Neural cell (in vitro differentiated cells): Measurements from ENCODE around the gene MMP24OS. TPM values are rescaled to one million over a fixed set of nuclear protein-coding genes. Genes with fewer than 3 reads are reported as not detected.

ENCODE experiments used
- H2AFZ ChIP-seq: fragments of 200-600, 300-800 bp; sonication (generic), shearing (Covaris generic); 2 replicates; pipeline ENCODE4 v1.6.0; 2014; ENCODE audit warnings: low read depth, mild to moderate bottlenecking, antibody characterized with exemption, low read length, moderate library complexity
- H3F3A ChIP-seq: fragments of 200-600 bp; shearing (Covaris generic); 2 replicates; pipeline ENCODE4 v1.6.1; 2016; ENCODE audit warnings: mild to moderate bottlenecking, moderate library complexity, mixed read lengths, antibody characterized with exemption, low read length; ENCODE audit not compliant: insufficient read depth, poor library complexity, severe bottlenecking
- H3K27ac ChIP-seq: fragments of 200-600, 300-800 bp; sonication (generic), shearing (Covaris generic); 2 replicates; pipeline ENCODE4 v1.5.1; 2014; ENCODE audit warnings: mild to moderate bottlenecking, low read length, moderate library complexity
- H3K27me3 ChIP-seq: fragments of 300-800, 200-600 bp; sonication (generic), shearing (Covaris generic); 2 replicates; pipeline ENCODE4 v1.6.0; 2014; ENCODE audit warnings: mild to moderate bottlenecking, low read depth, low read length, moderate library complexity; ENCODE audit not compliant: insufficient read depth
- H3K36me3 ChIP-seq: fragments of 300-800, 200-600 bp; sonication (generic), shearing (Covaris generic); 2 replicates; pipeline ENCODE4 v1.5.1; 2014; ENCODE audit warnings: mild to moderate bottlenecking, antibody characterized with exemption, low read length, moderate library complexity; ENCODE audit not compliant: insufficient read depth
- H3K4me2 ChIP-seq: fragments of 300-800, 200-600 bp; sonication (generic), shearing (Covaris generic); 2 replicates; pipeline ENCODE4 v1.6.0; 2014; ENCODE audit warnings: mild to moderate bottlenecking, low read length
- H3K4me3 ChIP-seq: fragments of 300-800, 200-600 bp; sonication (generic), shearing (Covaris generic); 2 replicates; pipeline ENCODE4 v1.5.1; 2014; ENCODE audit warnings: mild to moderate bottlenecking, low read length, moderate library complexity
- H3K79me2 ChIP-seq: fragments of 200-600 bp; shearing (Covaris generic); replicated peaks from 2 replicates; pipeline ENCODE4 v1.6.0; 2014; ENCODE audit warnings: mild to moderate bottlenecking, low read length, moderate library complexity; ENCODE audit not compliant: insufficient read depth
- H3K9ac ChIP-seq: fragments of 300-800, 200-600 bp; sonication (generic), shearing (Covaris generic); 2 replicates; pipeline ENCODE4 v1.6.1; 2016; ENCODE audit warnings: mild to moderate bottlenecking, low read length, mixed read lengths
- H3K9me2 ChIP-seq: fragments of 200-600 bp; shearing (Covaris generic); 2 replicates; pipeline ENCODE4 v1.6.1; 2016; ENCODE audit warnings: mild to moderate bottlenecking, low read length, mixed read lengths; ENCODE audit not compliant: insufficient read depth
- H3K9me3 ChIP-seq: fragments of 200-600, 300-800 bp; sonication (generic), shearing (Covaris generic); 2 replicates; pipeline ENCODE4 v1.6.1; 2016; ENCODE audit warnings: mild to moderate bottlenecking, mixed run types, low read length, moderate library complexity, mixed read lengths
- H4K20me1 ChIP-seq: fragments of 200-600 bp; shearing (Covaris generic); 2 replicates; pipeline ENCODE4 v1.6.1; 2016; ENCODE audit warnings: mild to moderate bottlenecking, mixed run types; ENCODE audit not compliant: insufficient read depth
- CTCF ChIP-seq: fragments of 450-650 bp; IDR thresholded peaks from 2 replicates; pipeline ENCODE4 v1.5.1; 2014; ENCODE audit warnings: antibody characterized with exemption, mild to moderate bottlenecking, moderate library complexity; ENCODE audit not compliant: poor library complexity, severe bottlenecking
- EP300 ChIP-seq: fragments of 450-650 bp; conservative IDR thresholded peaks from 2 replicates; pipeline ENCODE4 v1.6.1; 2014; ENCODE audit warnings: antibody characterized with exemption, mild to moderate bottlenecking, moderate library complexity; ENCODE audit not compliant: poor library complexity, severe bottlenecking
- EZH2 ChIP-seq: fragments of 200-600, 300-800 bp; shearing (Covaris generic), sonication (generic); IDR thresholded peaks from 2 replicates; pipeline ENCODE4 v1.6.1; 2014; ENCODE audit warnings: antibody characterized with exemption, low read length, borderline replicate concordance, mild to moderate bottlenecking; ENCODE audit not compliant: insufficient read depth, poor library complexity, severe bottlenecking
- MXI1 ChIP-seq: fragments of 450-650 bp; conservative IDR thresholded peaks from 2 replicates; pipeline ENCODE4 v1.6.1; 2014; ENCODE audit warnings: antibody characterized with exemption, mild to moderate bottlenecking; ENCODE audit not compliant: poor library complexity, severe bottlenecking
- POLR2AphosphoS5 ChIP-seq: IDR thresholded peaks from 2 replicates; pipeline ENCODE4 v1.6.1; 2012
- RAD21 ChIP-seq: fragments of 450-650 bp; conservative IDR thresholded peaks from 2 replicates; pipeline ENCODE4 v1.6.1; 2014; ENCODE audit warnings: antibody characterized with exemption, mild to moderate bottlenecking, moderate library complexity
- SMC3 ChIP-seq: fragments of 450-650 bp; conservative IDR thresholded peaks from 2 replicates; pipeline ENCODE4 v1.6.1; 2014; ENCODE audit warnings: antibody characterized with exemption, mild to moderate bottlenecking, moderate library complexity; ENCODE audit not compliant: poor library complexity
- TAF1 ChIP-seq: IDR thresholded peaks from 2 replicates; pipeline ENCODE4 v1.6.1; 2012; ENCODE audit warnings: low read depth
- polyA plus RNA-seq: library from polyadenylated mRNA; depleted of rRNA; stranded (reverse); fragments of >200 nt; gene quantifications from 2 replicates; pipeline ENCODE4 v1.2.3, GENCODE V29; 2014
- TF ChIP-seq, protein P1 (sequence below): IDR thresholded peaks from 2 replicates; pipeline ENCODE4 v1.6.1; 2012; ENCODE audit warnings: borderline replicate concordance

Gene MMP24OS
- polyA plus RNA-seq, 1 donor from 2014 or later: 7.7 TPM

GRCh38 chr20:35295058-35295457 is 17.1 kb upstream of the MMP24OS start:
- Histone ChIP-seq H3K79me2 (no peaks in the 10 kb centered on the region), H3K36me3 (no peaks in the 10 kb centered on the region), H3K27me3 (no peaks in the 10 kb centered on the region), H3K9me3 (no peaks in the 10 kb centered on the region), H3K4me3 (no peak overlapping the region), H3K27ac (no peak overlapping the region), H3K4me2 (no peak overlapping the region), H3K9me2 (no peaks in the 10 kb centered on the region), H4K20me1 (no peaks in the 10 kb centered on the region), H3K9ac (no peak overlapping the region), H2AFZ (no peak overlapping the region), H3F3A (no peaks in the 10 kb centered on the region)
- no peak for TF ChIP-seq POLR2AphosphoS5
- TF ChIP-seq EZH2: no peak
- no peak for TF ChIP-seq EP300
- TF ChIP-seq, protein P1, sequence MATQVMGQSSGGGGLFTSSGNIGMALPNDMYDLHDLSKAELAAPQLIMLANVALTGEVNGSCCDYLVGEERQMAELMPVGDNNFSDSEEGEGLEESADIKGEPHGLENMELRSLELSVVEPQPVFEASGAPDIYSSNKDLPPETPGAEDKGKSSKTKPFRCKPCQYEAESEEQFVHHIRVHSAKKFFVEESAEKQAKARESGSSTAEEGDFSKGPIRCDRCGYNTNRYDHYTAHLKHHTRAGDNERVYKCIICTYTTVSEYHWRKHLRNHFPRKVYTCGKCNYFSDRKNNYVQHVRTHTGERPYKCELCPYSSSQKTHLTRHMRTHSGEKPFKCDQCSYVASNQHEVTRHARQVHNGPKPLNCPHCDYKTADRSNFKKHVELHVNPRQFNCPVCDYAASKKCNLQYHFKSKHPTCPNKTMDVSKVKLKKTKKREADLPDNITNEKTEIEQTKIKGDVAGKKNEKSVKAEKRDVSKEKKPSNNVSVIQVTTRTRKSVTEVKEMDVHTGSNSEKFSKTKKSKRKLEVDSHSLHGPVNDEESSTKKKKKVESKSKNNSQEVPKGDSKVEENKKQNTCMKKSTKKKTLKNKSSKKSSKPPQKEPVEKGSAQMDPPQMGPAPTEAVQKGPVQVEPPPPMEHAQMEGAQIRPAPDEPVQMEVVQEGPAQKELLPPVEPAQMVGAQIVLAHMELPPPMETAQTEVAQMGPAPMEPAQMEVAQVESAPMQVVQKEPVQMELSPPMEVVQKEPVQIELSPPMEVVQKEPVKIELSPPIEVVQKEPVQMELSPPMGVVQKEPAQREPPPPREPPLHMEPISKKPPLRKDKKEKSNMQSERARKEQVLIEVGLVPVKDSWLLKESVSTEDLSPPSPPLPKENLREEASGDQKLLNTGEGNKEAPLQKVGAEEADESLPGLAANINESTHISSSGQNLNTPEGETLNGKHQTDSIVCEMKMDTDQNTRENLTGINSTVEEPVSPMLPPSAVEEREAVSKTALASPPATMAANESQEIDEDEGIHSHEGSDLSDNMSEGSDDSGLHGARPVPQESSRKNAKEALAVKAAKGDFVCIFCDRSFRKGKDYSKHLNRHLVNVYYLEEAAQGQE: no peak
- TF ChIP-seq TAF1: no peak
- no peak for TF ChIP-seq CTCF
- TF ChIP-seq MXI1: no peak
- TF ChIP-seq SMC3: no peak
- no peak for TF ChIP-seq RAD21

GRCh38 chr20:35294293-35294685 is 16.4 kb upstream of the MMP24OS start:
- Histone ChIP-seq H4K20me1 (no peaks in the 10 kb centered on the region), H3K4me3 (no peak overlapping the region), H3K27me3 (no peaks in the 10 kb centered on the region), H3K9ac (no peak overlapping the region), H3K27ac (no peak overlapping the region), H3F3A (no peaks in the 10 kb centered on the region), H3K4me2 (no peak overlapping the region), H2AFZ (no peak overlapping the region), H3K36me3 (no peaks in the 10 kb centered on the region), H3K79me2 (no peaks in the 10 kb centered on the region), H3K9me2 (no peaks in the 10 kb centered on the region), H3K9me3 (no peaks in the 10 kb centered on the region)
- TF ChIP-seq, protein P1: no peak
- no peak for TF ChIP-seq SMC3
- TF ChIP-seq RAD21: no peak
- TF ChIP-seq CTCF: no peak
- no peak for TF ChIP-seq TAF1
- no peak for TF ChIP-seq EZH2
- TF ChIP-seq POLR2AphosphoS5: no peak
